ENCODE data around the gene ASXL1.
A peak's percentile ranks its signal among the peaks of the same experiment; 100 is the strongest.
"Not testable (repeated sequence)": the region's sequence is repeated elsewhere in the genome, so short reads cannot be mapped to it uniquely, and the experiment has no call there.

The ASXL1 gene

GRCh38 chr20:32337937-32338661 is 20.0 kb upstream of the ASXL1 start:
- no peak for DNase-seq (ENCODE audit: low spot score)

- no peak for DNase-seq (ENCODE audit: low spot score)
Observed at GRCh38 chr20:32338665-32339064, 19.5 kb upstream of the ASXL1 start.

GRCh38 chr20:32339116-32339515 is 19.0 kb upstream of the ASXL1 start:
- no peak for DNase-seq (ENCODE audit: low spot score)

- DNase-seq (ENCODE audit: low spot score): not testable (repeated sequence)
Observed at GRCh38 chr20:32341053-32341452, 17.1 kb upstream of the ASXL1 start.

- DNase-seq (ENCODE audit: low spot score): peak; percentile 61
Observed at GRCh38 chr20:32343439-32343838, 14.7 kb upstream of the ASXL1 start.

GRCh38 chr20:32344835-32345506 is 13.2 kb upstream of the ASXL1 start:
- DNase-seq (ENCODE audit: low spot score): no peak

GRCh38 chr20:32348207-32348606 is 9.9 kb upstream of the ASXL1 start:
- no peak for DNase-seq (ENCODE audit: low spot score)

- DNase-seq (ENCODE audit: low spot score): no peak
Observed at GRCh38 chr20:32350421-32350820, 7.7 kb upstream of the ASXL1 start.

GRCh38 chr20:32352121-32352720 is 5.9 kb upstream of the ASXL1 start:
- no peak for DNase-seq (ENCODE audit: low spot score)

GRCh38 chr20:32353848-32354496 is 4.2 kb upstream of the ASXL1 start:
- DNase-seq (ENCODE audit: low spot score): no peak

- DNase-seq (ENCODE audit: low spot score): no peak
Observed at GRCh38 chr20:32354592-32355416, 3.3 kb upstream of the ASXL1 start.

- no peak for DNase-seq (ENCODE audit: low spot score)
Observed at GRCh38 chr20:32355417-32355841, 2.7 kb upstream of the ASXL1 start.

GRCh38 chr20:32355907-32356621 is 2.1 kb upstream of the ASXL1 start:
- DNase-seq (ENCODE audit: low spot score): not testable (repeated sequence)

- no peak for DNase-seq (ENCODE audit: low spot score)
Observed at GRCh38 chr20:32356622-32357374, 1.3 kb upstream of the ASXL1 start.

GRCh38 chr20:32357375-32357868 is 709 bp upstream of the ASXL1 start:
- peak; percentile 80 for DNase-seq (ENCODE audit: low spot score)

GRCh38 chr20:32358632-32358882 is 426 bp downstream of the ASXL1 start:
- DNase-seq (ENCODE audit: low spot score): no peak

GRCh38 chr20:32358883-32359632 is 927 bp downstream of the ASXL1 start:
- DNase-seq (ENCODE audit: low spot score): peak; percentile 78

- peak; percentile 43 for DNase-seq (ENCODE audit: low spot score)
Observed at GRCh38 chr20:32359633-32360332, 1.7 kb downstream of the ASXL1 start.

- DNase-seq (ENCODE audit: low spot score): no peak
Observed at GRCh38 chr20:32360333-32360634, 2.2 kb downstream of the ASXL1 start.

All from RKO (cell line).